Measurements from ENCODE around the gene CYRIA. TPM values are rescaled to one million over a fixed set of nuclear protein-coding genes. Genes with fewer than 3 reads are reported as not detected.

CYRIA gene
- total RNA-seq, 1 donor from 2014 or later: 29.4 TPM

DNA sequence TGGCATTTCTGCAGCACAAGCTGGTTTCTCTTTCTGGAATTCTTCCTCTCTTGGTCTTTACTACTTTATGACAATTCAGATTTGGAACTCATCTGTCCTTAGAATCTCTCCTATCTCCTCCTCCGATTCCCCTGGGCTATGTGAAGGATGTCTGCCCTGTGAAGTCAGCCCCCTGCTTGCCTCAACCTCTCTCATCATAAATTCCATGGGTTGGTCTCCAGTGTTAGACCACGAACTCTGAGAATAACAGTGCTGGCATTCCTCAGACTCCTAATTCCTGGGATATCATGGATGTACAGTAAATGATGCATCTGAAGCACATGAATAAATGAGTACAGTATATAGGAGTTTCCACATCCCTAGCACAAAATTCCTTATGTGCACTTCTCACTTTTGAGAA, 21.0 kb upstream of the CYRIA start:
- DNase-seq (no peak), ATAC-seq (no peak)
- H3K36me3 ChIP-seq: no peaks in the 10 kb centered on the region
- TF ChIP-seq, protein P1, sequence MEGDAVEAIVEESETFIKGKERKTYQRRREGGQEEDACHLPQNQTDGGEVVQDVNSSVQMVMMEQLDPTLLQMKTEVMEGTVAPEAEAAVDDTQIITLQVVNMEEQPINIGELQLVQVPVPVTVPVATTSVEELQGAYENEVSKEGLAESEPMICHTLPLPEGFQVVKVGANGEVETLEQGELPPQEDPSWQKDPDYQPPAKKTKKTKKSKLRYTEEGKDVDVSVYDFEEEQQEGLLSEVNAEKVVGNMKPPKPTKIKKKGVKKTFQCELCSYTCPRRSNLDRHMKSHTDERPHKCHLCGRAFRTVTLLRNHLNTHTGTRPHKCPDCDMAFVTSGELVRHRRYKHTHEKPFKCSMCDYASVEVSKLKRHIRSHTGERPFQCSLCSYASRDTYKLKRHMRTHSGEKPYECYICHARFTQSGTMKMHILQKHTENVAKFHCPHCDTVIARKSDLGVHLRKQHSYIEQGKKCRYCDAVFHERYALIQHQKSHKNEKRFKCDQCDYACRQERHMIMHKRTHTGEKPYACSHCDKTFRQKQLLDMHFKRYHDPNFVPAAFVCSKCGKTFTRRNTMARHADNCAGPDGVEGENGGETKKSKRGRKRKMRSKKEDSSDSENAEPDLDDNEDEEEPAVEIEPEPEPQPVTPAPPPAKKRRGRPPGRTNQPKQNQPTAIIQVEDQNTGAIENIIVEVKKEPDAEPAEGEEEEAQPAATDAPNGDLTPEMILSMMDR (IDR thresholded peaks at IDR 0.05): no peak
- intact Hi-C loops (cut with DNase I): no loop called here
- no peak overlapping the region for H3K4me3 ChIP-seq
- no peaks in the 10 kb centered on the region for H3K9me3 ChIP-seq
- H3K27ac ChIP-seq: no peak overlapping the region
- no peaks in the 10 kb centered on the region for H3K4me1 ChIP-seq
- no peaks in the 10 kb centered on the region for H3K27me3 ChIP-seq (ENCODE audit: low read depth)

DNA sequence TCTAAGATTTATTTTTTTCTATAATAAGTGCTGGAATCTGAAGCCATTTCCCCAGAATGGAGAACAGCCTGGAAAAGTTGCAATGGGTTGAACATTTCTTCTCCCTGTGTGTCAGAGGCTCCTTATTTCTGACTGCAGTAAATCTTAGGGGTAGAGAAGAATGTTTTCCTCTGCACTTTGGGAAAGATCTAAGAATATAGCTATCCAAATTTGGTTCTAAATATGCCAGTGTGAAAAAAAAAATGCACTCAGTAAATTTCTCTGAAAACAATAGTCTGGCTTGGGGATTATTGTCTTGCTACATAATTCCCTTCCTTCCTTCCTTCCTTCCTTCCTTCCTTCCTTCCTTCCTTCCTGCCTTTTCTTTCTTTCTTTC, 19.7 kb upstream of the CYRIA start:
- TF ChIP-seq, protein P1 (IDR thresholded peaks at IDR 0.05): no peak
- H3K27me3 ChIP-seq (ENCODE audit: low read depth): no peaks in the 10 kb centered on the region
- ATAC-seq: no peak
- H3K36me3 ChIP-seq: no peaks in the 10 kb centered on the region
- H3K4me1 ChIP-seq: no peaks in the 10 kb centered on the region
- H3K27ac ChIP-seq: no peak overlapping the region
- no peak overlapping the region for H3K4me3 ChIP-seq
- no peak for DNase-seq
- intact Hi-C loops (cut with DNase I): no loop called here
- no peaks in the 10 kb centered on the region for H3K9me3 ChIP-seq

DNA sequence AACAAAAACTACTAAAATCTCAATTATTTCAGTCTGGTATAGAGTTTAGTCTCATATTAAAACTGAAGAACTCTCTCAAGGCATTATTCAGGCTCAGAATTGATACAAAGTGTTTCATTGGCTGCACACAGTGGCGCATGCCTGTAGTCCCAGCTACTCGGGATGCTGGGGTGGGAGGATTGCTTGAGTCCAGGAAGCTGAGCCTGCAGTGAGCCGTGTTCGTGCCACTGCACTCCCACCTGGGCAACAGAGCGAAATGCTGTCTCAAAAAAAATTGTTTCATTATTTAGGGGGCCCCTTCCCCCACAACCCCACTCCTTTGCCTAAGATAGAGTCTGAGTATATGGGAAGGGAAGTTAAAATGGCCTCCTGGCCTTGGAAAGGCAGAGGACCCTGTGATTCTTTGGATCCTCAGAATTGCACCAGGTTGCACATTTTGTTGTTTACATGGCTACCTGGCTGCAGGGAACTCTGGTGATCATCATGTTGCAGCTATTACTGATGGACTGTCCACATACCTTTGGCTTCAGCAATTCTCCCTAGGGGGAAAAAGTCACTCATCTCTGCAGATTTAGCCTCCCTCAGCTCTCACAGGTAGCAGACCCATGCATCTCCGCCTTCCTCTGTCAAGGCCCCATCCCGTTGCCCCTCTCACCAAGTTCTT, 19.2 kb upstream of the CYRIA start:
- Histone ChIP-seq H3K27me3 (ENCODE audit: low read depth) (no peaks in the 10 kb centered on the region), H3K27ac (no peak overlapping the region), H3K4me1 (no peaks in the 10 kb centered on the region), H3K9me3 (no peaks in the 10 kb centered on the region), H3K4me3 (no peak overlapping the region), H3K36me3 (no peaks in the 10 kb centered on the region)
- TF ChIP-seq, protein P1 (IDR thresholded peaks at IDR 0.05): no peak
- ATAC-seq (no peak), DNase-seq (no peak)
- intact Hi-C loops (cut with DNase I): no loop called here

DNA sequence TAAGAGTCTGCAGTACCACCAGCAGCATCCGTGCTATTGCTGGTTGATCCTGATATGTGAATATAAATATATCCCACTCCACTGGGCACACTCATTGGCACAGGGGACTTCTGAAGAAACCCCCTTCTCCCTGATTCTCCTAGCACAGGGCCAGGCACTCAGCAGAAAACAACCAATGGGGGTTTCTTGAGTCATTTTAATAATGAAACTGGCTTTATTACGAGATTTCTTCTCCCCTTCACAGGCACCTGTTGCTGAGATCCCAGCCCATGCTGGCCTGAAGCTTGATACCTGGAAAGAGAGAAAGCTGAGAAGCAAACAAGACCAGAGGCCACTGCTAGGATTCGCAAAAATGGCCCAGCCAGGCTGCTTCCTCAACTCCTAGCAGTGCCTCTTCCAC, 17.9 kb upstream of the CYRIA start:
- H3K27ac ChIP-seq: no peak overlapping the region
- no peaks in the 10 kb centered on the region for H3K9me3 ChIP-seq
- intact Hi-C loops (cut with DNase I): no loop called here
- no peak overlapping the region for H3K4me3 ChIP-seq
- no peaks in the 10 kb centered on the region for H3K27me3 ChIP-seq (ENCODE audit: low read depth)
- no peak for DNase-seq
- TF ChIP-seq, protein P1 (IDR thresholded peaks at IDR 0.05): no peak
- ATAC-seq: no peak
- no peaks in the 10 kb centered on the region for H3K4me1 ChIP-seq
- H3K36me3 ChIP-seq: no peaks in the 10 kb centered on the region

DNA sequence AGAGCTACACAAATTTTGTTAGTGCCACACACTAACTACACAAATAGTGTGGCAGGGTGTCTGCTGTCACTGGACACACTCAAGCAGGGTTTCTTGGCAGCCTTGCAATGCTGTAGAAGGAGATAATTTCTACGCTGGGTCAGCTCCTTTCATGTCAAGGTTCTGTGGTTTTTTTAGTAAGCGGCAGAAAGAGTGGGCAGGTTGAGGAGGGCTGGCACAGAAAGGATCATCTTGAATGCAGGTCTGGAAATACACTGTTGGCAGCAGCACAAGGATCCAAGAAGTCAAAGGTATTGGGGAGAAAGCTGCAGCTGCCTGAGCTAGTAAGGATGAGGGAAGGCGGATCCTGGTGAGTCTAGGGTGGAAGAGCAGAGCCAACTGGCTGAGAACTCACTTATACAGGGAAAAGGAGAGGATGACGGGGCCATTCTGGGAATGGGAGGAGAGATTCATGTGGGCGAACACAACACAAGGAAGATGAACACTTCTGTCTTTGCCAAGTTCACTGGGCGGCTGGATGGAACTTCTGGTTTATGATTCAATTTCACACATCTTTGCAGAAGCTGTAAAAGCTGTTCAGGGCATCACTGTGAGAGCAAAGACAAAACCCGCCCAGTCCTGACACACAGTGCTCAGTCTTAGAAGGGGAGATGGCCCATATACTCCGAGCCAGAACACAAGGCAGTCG, 16.9 kb upstream of the CYRIA start:
- Histone ChIP-seq H3K27me3 (ENCODE audit: low read depth) (no peaks in the 10 kb centered on the region), H3K36me3 (no peaks in the 10 kb centered on the region), H3K4me3 (no peak overlapping the region), H3K27ac (no peak overlapping the region), H3K4me1 (no peaks in the 10 kb centered on the region), H3K9me3 (peaks cover 6% of the 10 kb centered on the region)
- intact Hi-C loops (cut with DNase I): no loop called here
- no peak for DNase-seq
- TF ChIP-seq, protein P1 (IDR thresholded peaks at IDR 0.05): no peak
- peak in 1 of 2 donors; percentile 37 for ATAC-seq
